Right kidney (tissue), 1 donor: Measurements from ENCODE around the gene CAV1.

Experiments
- DNase-seq: peaks from one replicate; pipeline ENCODE4 v3.0.0-alpha.2; 2016

The CAV1 gene

GRCh38 chr7:116528008-116528789 is 3.4 kb downstream of the CAV1 start:
- no peak for DNase-seq

- no peak for DNase-seq
Measured at GRCh38 chr7:116529250-116529649, 4.4 kb downstream of the CAV1 start.

GRCh38 chr7:116530107-116530820 is 5.4 kb downstream of the CAV1 start:
- no peak for DNase-seq

- no peak for DNase-seq
Measured at GRCh38 chr7:116532102-116532688, 7.4 kb downstream of the CAV1 start.

- DNase-seq: no peak
Measured at GRCh38 chr7:116534790-116535189, 10.0 kb downstream of the CAV1 start.

GRCh38 chr7:116535416-116535815 is 10.6 kb downstream of the CAV1 start:
- DNase-seq: no peak

- DNase-seq: no peak
Measured at GRCh38 chr7:116538138-116538537, 13.3 kb downstream of the CAV1 start.

GRCh38 chr7:116539879-116540278 is 15.0 kb downstream of the CAV1 start:
- DNase-seq: no peak

GRCh38 chr7:116540743-116541142 is 15.9 kb downstream of the CAV1 start:
- DNase-seq: no peak

- DNase-seq: no peak
Measured at GRCh38 chr7:116541951-116542350, 17.1 kb downstream of the CAV1 start.

- no peak for DNase-seq
Measured at GRCh38 chr7:116542618-116543017, 17.8 kb downstream of the CAV1 start.

GRCh38 chr7:116543664-116544063 is 18.8 kb downstream of the CAV1 start:
- no peak for DNase-seq

- no peak for DNase-seq
Measured at GRCh38 chr7:116544487-116544886, 19.7 kb downstream of the CAV1 start.

GRCh38 chr7:116545411-116545993 is 20.7 kb downstream of the CAV1 start:
- no peak for DNase-seq

- no peak for DNase-seq
Measured at GRCh38 chr7:116546054-116546453, 21.2 kb downstream of the CAV1 start.

- DNase-seq: no peak
Measured at GRCh38 chr7:116546916-116547315, 22.1 kb downstream of the CAV1 start.

GRCh38 chr7:116547347-116547746 is 22.5 kb downstream of the CAV1 start:
- DNase-seq: no peak

- DNase-seq: no peak
Measured at GRCh38 chr7:116548506-116548905, 23.7 kb downstream of the CAV1 start.

GRCh38 chr7:116549370-116549769 is 24.5 kb downstream of the CAV1 start:
- DNase-seq: no peak

- no peak for DNase-seq
Measured at GRCh38 chr7:116551692-116552091, 26.9 kb downstream of the CAV1 start.

GRCh38 chr7:116552602-116553001 is 27.8 kb downstream of the CAV1 start:
- no peak for DNase-seq

GRCh38 chr7:116553168-116553964 is 28.5 kb downstream of the CAV1 start:
- DNase-seq: no peak
